NCI-H510A treated with DMSO at 0.1 percent for 48 hours (cell line): Measurements from ENCODE around the gene ZNF487.
"Not testable (repeated sequence)": the region's sequence is repeated elsewhere in the genome, so short reads cannot be mapped to it uniquely, and the experiment has no call there.

Source experiments
- DNase-seq: peaks from one replicate; lab custom pipeline; 2025; lab: John Stamatoyannopoulos, UW

ZNF487 gene

DNA sequence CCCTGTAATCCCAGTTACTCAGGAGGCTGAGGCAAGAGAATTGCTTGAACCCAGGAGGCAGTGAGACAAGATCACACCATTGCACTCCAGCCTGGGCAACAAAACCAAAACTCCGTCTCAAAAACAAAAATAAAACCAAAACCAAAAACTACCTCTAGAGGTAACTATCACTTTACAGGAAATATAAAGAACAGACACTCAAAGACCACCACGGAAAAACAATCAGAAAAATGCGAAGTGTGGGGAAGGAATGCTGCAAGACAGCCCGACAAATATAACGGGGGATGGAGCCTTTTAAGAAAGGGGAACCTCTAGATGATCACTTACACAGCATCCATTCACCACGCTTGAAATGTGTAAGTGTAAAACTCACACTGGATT, 32.2 kb upstream of the ZNF487 start:
- no peak for DNase-seq

DNA sequence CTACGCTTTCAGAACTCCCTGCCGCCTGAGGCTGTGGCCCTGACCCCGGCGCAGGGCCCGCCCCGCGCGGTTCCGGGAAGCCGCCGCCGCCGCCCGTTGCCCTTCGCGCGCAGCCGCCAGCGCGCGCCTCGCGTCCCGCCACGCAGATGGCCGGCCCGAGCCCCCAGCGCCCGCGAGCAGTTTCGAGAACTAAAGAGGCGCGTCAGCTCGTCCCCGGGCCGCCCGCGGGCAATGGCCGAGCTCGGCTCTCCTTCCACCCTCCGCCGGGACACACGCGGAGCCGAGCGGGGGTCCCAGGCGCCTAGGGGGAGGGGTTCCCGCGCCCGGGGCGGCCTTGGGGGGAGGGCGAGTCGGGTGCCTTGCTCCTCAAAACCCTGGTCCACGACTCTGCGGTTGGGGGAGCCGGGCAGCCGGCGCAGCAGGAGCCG, 29.7 kb upstream of the ZNF487 start:
- no peak for DNase-seq

GRCh38 chr10:43407576-43408330, 29.2 kb upstream of the ZNF487 start:
- peak; percentile 48 for DNase-seq

DNA sequence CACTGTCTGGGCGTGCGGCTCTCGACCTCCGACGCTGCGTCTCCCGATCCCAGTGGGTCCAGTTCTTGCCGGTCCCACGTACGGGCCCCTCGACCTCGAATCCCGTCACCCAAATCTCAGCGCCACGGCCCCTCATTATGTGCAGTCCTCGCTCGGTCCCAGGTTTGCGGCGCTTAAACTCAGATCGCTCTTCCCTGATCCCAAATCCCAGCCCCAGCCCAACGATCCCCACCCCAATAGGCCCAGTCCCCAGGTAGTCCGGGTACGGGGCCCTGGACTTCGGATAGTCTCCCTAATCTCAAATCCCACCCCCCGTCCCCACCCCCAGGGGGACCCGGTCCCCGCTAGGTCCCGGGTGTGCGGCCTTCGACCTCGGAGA, 28.6 kb upstream of the ZNF487 start:
- no peak for DNase-seq

DNA sequence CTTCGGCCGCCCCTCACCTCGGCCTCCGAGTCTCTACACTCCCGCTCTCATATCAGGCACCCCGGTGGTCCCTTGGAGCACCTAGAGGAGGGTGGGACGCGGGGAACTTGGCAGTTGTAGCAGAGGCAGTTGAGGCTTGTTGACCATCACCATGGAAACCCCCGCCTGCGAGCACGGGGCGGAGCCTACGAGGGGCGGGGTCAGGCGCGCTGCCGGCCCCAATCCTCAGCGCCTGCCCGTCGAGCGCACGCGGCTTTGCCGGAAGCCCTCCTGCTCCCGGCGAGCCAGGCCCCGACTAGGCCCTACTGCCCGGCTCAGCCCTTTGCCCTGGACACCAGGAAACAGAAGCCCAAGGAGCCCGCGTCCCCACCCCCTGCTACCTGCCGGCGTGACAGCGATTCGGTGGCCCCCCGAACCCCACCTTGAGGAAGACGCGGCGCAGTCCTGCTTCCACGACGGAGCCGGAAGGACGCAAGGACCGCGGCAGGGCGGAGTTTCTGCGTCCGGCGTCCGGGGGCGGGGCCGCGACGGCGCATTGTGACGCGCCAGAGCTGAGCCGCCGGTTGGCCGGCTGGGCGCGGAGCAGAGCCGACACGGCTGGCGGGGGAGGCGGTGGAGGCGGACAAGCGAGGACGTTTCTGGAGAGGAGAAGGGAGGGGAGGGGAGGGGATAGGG, 28.1 kb upstream of the ZNF487 start, which contains the start of gene HNRNPF:
TSS of gene HNRNPF (minus strand) at position 477 of the 675 bp plus-strand sequence. CDS start 21,302 bp downstream, outside the sequence.
- peak; percentile 75 for DNase-seq

- peak; percentile 14 for DNase-seq
These were observed 27.4 kb upstream of the ZNF487 start for GRCh38 chr10:43409385-43410109.

DNA sequence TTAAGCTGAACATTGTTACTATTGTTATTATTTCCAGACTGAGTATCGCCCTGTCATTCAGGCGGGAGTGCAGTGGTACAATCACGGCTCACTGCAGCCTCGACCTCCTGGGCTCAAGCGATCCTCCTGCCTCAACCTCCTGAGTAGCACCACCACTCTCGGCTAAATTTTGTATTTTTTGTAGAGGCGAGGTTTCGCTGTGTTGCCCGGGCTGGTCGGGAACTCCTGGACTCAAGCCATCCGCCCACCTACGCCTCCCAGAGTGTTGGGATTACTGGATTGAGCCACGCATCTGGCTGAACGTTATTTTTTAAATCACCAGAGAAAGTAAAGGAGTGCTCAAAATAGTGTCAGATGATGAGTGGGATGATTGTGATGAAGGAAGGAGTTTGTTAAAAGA, 26.6 kb upstream of the ZNF487 start:
- no peak for DNase-seq

DNA sequence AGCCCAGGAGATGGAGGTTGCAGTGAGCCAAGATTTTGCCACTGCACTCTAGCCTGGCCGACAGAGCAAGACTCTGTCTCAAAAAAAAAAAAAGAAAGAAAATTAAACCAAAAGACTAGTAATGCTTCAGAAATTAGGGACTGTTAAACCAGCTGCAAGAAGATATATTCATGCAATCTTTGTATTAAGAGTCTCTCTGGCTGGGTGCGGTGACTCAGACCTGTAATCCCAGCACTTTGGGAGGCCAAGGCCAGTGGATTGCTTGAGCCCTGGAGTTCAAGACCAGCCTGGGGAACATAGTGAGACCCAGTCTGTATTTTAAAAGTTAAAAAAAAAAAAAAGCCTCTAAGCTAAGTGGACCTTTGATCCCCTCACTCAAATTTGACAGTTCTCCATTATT, 25.4 kb upstream of the ZNF487 start:
- no peak for DNase-seq

GRCh38 chr10:43415544-43415943, 21.4 kb upstream of the ZNF487 start:
- DNase-seq = no peak

DNA sequence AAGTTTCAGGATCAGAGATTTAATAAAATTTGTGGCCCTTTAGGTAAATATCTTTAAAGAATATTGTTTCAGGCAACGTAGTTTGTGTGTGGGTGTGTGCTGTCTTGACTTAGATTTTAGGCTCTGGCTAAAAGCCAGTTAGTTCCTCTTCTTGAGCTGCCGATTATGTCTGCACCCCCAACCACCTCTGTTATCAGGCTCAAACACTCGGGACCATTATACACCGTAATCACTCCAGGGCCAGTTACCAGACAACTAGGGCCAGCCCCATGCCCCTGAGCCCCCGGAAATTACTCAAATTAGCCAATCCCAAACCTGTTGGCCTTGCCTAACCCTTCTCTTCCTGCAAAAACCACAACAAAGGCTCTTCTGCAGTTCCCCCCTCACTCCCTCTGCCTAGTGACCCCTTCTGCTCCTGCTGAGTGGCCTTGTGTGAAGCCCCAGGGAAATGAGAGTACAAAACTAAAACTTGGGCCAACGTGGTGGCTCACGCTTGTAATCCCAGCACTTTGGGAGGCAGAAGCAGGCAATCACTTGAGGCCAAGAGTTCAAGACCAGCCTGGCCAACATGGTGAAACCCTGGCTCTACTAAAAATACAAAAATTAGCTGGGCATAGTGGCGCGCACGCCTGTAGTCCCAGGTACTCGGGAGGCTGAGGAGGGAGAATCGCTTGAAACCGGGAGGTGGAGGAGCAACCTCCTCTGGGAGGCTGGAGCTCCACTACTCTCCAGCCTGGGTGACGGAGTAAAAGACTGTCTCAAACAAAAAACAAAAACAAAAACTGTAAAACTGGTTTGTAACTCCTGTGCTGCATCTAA, 18.8 kb upstream of the ZNF487 start:
- no peak for DNase-seq

DNA sequence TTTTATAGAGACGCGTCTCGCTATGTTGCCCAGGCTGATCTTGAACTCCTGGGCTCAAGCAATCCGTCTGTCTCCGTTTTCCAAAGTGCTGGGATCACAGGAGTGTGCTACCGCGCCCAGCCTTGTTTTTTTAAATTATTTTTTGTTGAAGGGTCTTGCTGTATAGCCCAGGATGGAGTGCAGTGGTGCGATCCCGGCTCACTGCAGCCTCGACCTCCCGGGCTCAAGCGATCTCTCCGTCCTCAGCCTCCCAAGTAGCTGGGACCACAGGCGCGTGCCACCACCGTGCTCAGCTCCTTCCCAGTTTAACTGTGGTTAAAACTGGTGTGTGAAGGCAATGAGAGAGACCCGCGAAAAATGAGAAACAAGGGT, 16.9 kb upstream of the ZNF487 start:
- no peak for DNase-seq

GRCh38 chr10:43420369-43421200, 16.3 kb upstream of the ZNF487 start:
- peak; percentile 29 for DNase-seq

- no peak for DNase-seq
These were observed 15.8 kb upstream of the ZNF487 start for GRCh38 chr10:43421201-43421507.

- DNase-seq = no peak
These were observed 15.4 kb upstream of the ZNF487 start for GRCh38 chr10:43421519-43421918.

- not testable (repeated sequence) for DNase-seq
These were observed 15.0 kb upstream of the ZNF487 start for GRCh38 chr10:43421944-43422343.

GRCh38 chr10:43424416-43424815, 12.5 kb upstream of the ZNF487 start:
- no peak for DNase-seq

GRCh38 chr10:43426476-43426875, 10.4 kb upstream of the ZNF487 start:
- DNase-seq = not testable (repeated sequence)

GRCh38 chr10:43427166-43427825, 9.6 kb upstream of the ZNF487 start:
- no peak for DNase-seq

DNA sequence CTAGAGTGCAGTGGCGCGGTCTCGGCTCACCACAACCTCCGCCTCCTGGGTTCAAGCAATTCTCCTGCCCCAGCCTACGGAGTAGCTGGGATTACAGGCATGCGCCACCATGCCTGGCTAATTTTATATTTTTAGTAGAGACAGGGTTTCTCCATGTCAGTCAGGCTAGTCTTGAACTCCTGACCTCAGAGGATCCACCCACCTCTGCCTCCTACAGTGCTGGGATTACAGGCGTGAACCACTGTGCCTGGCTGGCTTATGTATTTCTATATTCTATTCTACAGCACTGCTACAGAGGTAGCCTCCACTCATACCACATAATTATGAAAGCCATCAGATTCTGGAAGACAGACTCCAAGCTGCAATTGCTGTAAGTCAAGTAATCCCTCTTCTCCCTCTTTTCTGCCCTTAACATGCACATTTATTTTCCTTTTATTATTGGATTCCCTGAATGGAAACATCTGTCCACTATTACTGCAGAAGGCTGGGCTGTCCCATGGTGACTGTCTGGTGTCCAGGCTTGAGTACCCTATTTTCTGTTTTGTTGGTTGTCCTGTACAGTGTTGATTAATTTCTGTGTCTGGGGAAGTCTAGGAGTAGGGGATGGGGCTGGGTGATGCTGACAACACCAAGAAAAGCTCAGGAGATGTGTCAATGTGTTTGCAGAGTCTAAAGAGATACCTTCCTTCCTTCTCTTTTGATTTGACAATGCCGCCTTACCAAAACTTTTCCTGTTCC, 5.8 kb upstream of the ZNF487 start:
- no peak for DNase-seq
